Measurements from ENCODE around the gene PRELID2.
A peak's percentile ranks its signal among the peaks of the same experiment; 100 is the strongest.
"Not testable (repeated sequence)": the region's sequence is repeated elsewhere in the genome, so short reads cannot be mapped to it uniquely, and the experiment has no call there.

Gene PRELID2

GRCh38 chr5:145800181-145800580 is 35.0 kb downstream of the PRELID2 start:
- DNase-seq (ENCODE audit: insufficient read length, low spot score) (no peak), FAIRE-seq (no peak)

GRCh38 chr5:145798503-145798902 is 36.6 kb downstream of the PRELID2 start:
- not testable (repeated sequence) for FAIRE-seq

GRCh38 chr5:145797336-145797735 is 37.8 kb downstream of the PRELID2 start:
- FAIRE-seq (no peak), DNase-seq (ENCODE audit: insufficient read length, low spot score) (no peak)

More at GRCh38 chr5:145798503-145798902, 36.6 kb downstream of the PRELID2 start:
- not testable (repeated sequence) for DNase-seq (ENCODE audit: insufficient read length, low spot score)

- no peak for DNase-seq (ENCODE audit: insufficient read length, low spot score)
- no peak for FAIRE-seq
Measured at GRCh38 chr5:145796318-145796717, 38.8 kb downstream of the PRELID2 start.

GRCh38 chr5:145793574-145793973 is 41.6 kb downstream of the PRELID2 start:
- FAIRE-seq = no peak
- DNase-seq (ENCODE audit: insufficient read length, low spot score) = no peak

GRCh38 chr5:145792840-145793239 is 42.3 kb downstream of the PRELID2 start:
- DNase-seq (ENCODE audit: insufficient read length, low spot score) (no peak), FAIRE-seq (no peak)

- DNase-seq (ENCODE audit: insufficient read length, low spot score) (no peak), FAIRE-seq (no peak)
Measured at GRCh38 chr5:145791866-145792265, 43.3 kb downstream of the PRELID2 start.

- FAIRE-seq = no peak
- no peak for DNase-seq (ENCODE audit: insufficient read length, low spot score)
Measured at GRCh38 chr5:145787996-145788395, 47.1 kb downstream of the PRELID2 start.

- no peak for FAIRE-seq
- DNase-seq (ENCODE audit: insufficient read length, low spot score) = no peak
Measured at GRCh38 chr5:145787507-145787906, 47.6 kb downstream of the PRELID2 start.

- no peak for DNase-seq (ENCODE audit: insufficient read length, low spot score)
- no peak for FAIRE-seq
Measured at GRCh38 chr5:145787001-145787400, 48.1 kb downstream of the PRELID2 start.

GRCh38 chr5:145780982-145781381 is 54.2 kb downstream of the PRELID2 start:
- FAIRE-seq (no peak), DNase-seq (ENCODE audit: insufficient read length, low spot score) (no peak)

GRCh38 chr5:145778144-145778900 is 56.8 kb downstream of the PRELID2 start:
- FAIRE-seq = no peak
- no peak for DNase-seq (ENCODE audit: insufficient read length, low spot score)

- DNase-seq (ENCODE audit: insufficient read length, low spot score) = no peak
- FAIRE-seq = no peak
Measured at GRCh38 chr5:145777445-145778063, 57.6 kb downstream of the PRELID2 start.

GRCh38 chr5:145776886-145777285 is 58.3 kb downstream of the PRELID2 start:
- FAIRE-seq (no peak), DNase-seq (ENCODE audit: insufficient read length, low spot score) (no peak)

GRCh38 chr5:145775893-145776444 is 59.2 kb downstream of the PRELID2 start:
- FAIRE-seq (peak; percentile 57), DNase-seq (ENCODE audit: insufficient read length, low spot score) (peak; percentile 79)

GRCh38 chr5:145775411-145775810 is 59.7 kb downstream of the PRELID2 start:
- no peak for FAIRE-seq
- no peak for DNase-seq (ENCODE audit: insufficient read length, low spot score)

GRCh38 chr5:145774442-145774841 is 60.7 kb downstream of the PRELID2 start:
- no peak for FAIRE-seq
- no peak for DNase-seq (ENCODE audit: insufficient read length, low spot score)

GRCh38 chr5:145772466-145772865 is 62.7 kb downstream of the PRELID2 start:
- DNase-seq (ENCODE audit: insufficient read length, low spot score) (no peak), FAIRE-seq (no peak)

GRCh38 chr5:145768863-145769262 is 66.3 kb downstream of the PRELID2 start:
- FAIRE-seq (no peak), DNase-seq (ENCODE audit: insufficient read length, low spot score) (no peak)

GRCh38 chr5:145764325-145764724 is 70.8 kb downstream of the PRELID2 start:
- no peak for FAIRE-seq

GRCh38 chr5:145762833-145763232 is 72.3 kb downstream of the PRELID2 start:
- DNase-seq (ENCODE audit: insufficient read length, low spot score) (no peak), FAIRE-seq (no peak)

More at GRCh38 chr5:145764325-145764724, 70.8 kb downstream of the PRELID2 start:
- no peak for DNase-seq (ENCODE audit: insufficient read length, low spot score)

GRCh38 chr5:145761254-145761653 is 73.9 kb downstream of the PRELID2 start:
- DNase-seq (ENCODE audit: insufficient read length, low spot score) = no peak
- FAIRE-seq = no peak

All from HTR-8/SVneo (cell line).